Ovary (tissue), 9 donors: ENCODE measurements around the gene ALDH9A1. TPM values are rescaled to one million over a fixed set of nuclear protein-coding genes. Genes with fewer than 3 reads are reported as not detected.

Experiments
- DNase-seq, 5 donors: peaks; one replicate each; pipeline ENCODE4 v3.0.0-alpha.2; 2019 to 2020
- H3K27ac ChIP-seq, 2 donors: fragments of 200-600 bp; one replicate each; pipeline versions ENCODE4 v1.5.1 to v1.8.0; 2019 to 2022
- H3K27me3 ChIP-seq: fragments of 200-600 bp; one replicate; pipeline ENCODE4 v1.8.0; 2022
- H3K36me3 ChIP-seq: fragments of 200-600 bp; sonication (generic); one replicate; pipeline ENCODE4 v1.5.1; 2019
- H3K4me1 ChIP-seq: one replicate; pipeline ENCODE4 v1.8.1; 2013; ENCODE audit warnings: mild to moderate bottlenecking, moderate library complexity; ENCODE audit not compliant: insufficient read depth
- H3K4me3 ChIP-seq: fragments of 200-600 bp; sonication (generic); one replicate; pipeline ENCODE4 v1.5.1; 2017
- H3K9me3 ChIP-seq, 2 donors: fragments of 200-600 bp in 1 of 2; sonication (generic) in 1 of 2; one replicate each; pipeline versions ENCODE4 v1.5.1 to v1.8.1; 2013 to 2019; ENCODE audit warnings: mild to moderate bottlenecking in 1 of 2, moderate library complexity in 1 of 2
- EP300 ChIP-seq: sonication (generic); formaldehyde crosslinking; IDR thresholded peaks from one replicate; pipeline ENCODE4 v1.6.1; 2017; ENCODE audit warnings: antibody characterized with exemption
- POLR2A ChIP-seq: fragments of 450-650 bp; IDR thresholded peaks from one replicate; pipeline ENCODE4 v1.6.1; 2017; ENCODE audit warnings: antibody characterized with exemption, mild to moderate bottlenecking, moderate library complexity
- WGBS, 3 donors: extraction: QIAGEN DNeasy Blood & Tissue Kit in 1 of 3; methylation state at CpG; one replicate each; pipeline versions ENCODE4 v1.1.5 to v1.1.7; 2013 to 2017; 5-methylcytosine and 5-hydroxymethylcytosine counted together
- intact Hi-C, 4 donors: fragments of 100-400 bp; cut with DNase I; formaldehyde crosslinking; loops; one replicate each; pipeline versions ENCODE4 v1.11.0 to v1.15.1; 2022 to 2023
- polyA plus RNA-seq, 2 donors: library from polyadenylated mRNA; stranded (reverse); fragments of 200-250 nt in 1 of 2; fragments of 350-450 nt in 1 of 2; fragmentation: Illumina TruSeq in 1 of 2; extraction: RNeasy Lipid Tissue Mini Kit (QIAGEN cat#74804) in 1 of 2; gene quantifications; one replicate each; pipeline ENCODE4 v1.2.3, GENCODE V29; 2013 to 2014
- total RNA-seq, 7 donors: library from RNA; depleted of rRNA in 2 of 7; stranded (reverse); fragments of >200 nt in 2 of 7; fragmentation: NEBNext Ultra II Directional in 3 of 7; extraction: Animal tissue kit (Norgen Biotek cat#: 25700) in 3 of 7; gene quantifications; one replicate each; pipeline versions ENCODE4 v1.1.0 to v1.2.4, GENCODE V29; 2016 to 2023
- TF ChIP-seq, protein P1 (sequence below), 3 donors: fragments of 450-650 bp in 2 of 3; fragments of 200-600 bp in 1 of 3; IDR thresholded peaks; one replicate each; pipeline versions ENCODE4 v1.5.1 to v1.8.0; 2016 to 2022; ENCODE audit warnings: antibody characterized with exemption in 3 of 3, mild to moderate bottlenecking in 1 of 3
- donor health status: DM: no; HTN: no; CAD: no; lungs with moderate emphysema.
- donor health status: DM: no; HTN: no; CAD: no.
- donor health status: Bipolar disorder and iron deficiency.
- donor health status: DM: yes; HTN: yes; CAD: no.
- donor health status: DM: no; HTN: no; CAD: no.
- donor health status: DM: yes; HTN: yes; CAD: no.

Gene ALDH9A1
- total and polyA plus RNA-seq, 9 donors: 38.7 to 174 (median 64.2) TPM

DNA sequence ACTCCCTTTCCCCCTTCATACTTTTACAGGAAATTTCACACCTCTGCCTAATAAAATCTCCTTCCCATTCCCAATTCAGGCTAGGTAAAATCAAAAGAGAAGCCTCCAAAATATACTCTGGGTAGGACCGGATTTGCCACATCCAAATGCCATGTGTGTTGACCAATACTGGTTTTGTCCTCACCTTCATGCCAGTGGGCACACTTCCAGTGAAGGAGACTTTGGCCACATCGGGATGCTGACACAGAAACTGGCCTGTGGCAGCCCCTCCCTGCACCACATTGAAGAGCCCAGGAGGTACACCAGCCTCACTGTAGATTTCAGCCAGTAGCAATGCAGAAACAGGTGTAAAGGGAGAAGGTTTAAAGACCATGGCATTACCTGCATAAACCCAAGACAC, 18.1 kb downstream of the ALDH9A1 start:
- Histone ChIP-seq H3K27ac (no peak overlapping the region), H3K9me3 (no peaks in the 10 kb centered on the region), H3K4me1 (no peaks in the 10 kb centered on the region), H3K4me3 (no peak overlapping the region), H3K36me3 (no peaks in the 10 kb centered on the region), H3K27me3 (no peaks in the 10 kb centered on the region)
- no peak for TF ChIP-seq EP300
- intact Hi-C loops: no loop called here
- WGBS, 3 donors: 86 to 97% (median 88%) methylated on average over 2 of the region's 2 CpGs
- no peak for DNase-seq

DNA sequence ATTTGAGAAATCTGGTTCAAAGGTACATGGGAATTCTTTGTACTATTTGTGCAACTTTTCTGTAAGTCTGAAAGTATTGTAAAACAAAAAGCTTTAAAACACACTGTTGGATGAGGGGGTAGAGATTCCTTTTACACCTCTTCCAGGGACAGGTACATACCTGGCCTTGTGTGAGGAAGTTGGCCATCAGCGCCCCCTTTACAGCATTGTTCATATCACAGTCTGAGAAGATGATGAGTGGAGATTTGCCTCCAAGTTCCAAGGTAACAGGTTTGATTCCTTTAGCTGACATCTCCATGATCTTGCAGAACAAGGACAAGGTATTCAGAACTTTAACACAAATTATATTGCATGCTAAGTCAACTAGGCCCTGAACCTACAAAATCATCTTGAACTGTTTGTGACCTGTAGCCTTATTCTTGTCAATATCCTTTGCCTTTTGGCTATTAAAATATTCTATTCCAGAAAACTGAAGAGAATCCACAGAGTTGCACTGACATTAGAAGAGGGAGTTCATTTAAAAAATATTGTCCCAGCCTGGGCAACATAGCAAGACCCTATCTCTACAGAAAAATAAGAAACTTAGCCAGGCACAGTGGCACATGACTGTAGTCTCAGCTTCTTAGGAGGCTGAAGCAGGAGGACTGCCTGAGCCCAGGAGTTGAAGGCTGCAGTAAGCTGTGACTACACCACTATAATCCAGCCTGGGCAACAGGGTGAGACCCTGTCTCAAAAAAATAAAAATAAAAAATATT, 18.9 kb downstream of the ALDH9A1 start:
- Histone ChIP-seq H3K9me3 (no peaks in the 10 kb centered on the region), H3K4me3 (no peak overlapping the region), H3K27me3 (no peaks in the 10 kb centered on the region), H3K4me1 (no peaks in the 10 kb centered on the region), H3K27ac (no peak overlapping the region), H3K36me3 (no peaks in the 10 kb centered on the region)
- TF ChIP-seq POLR2A (no peak), EP300 (no peak)
- TF ChIP-seq, protein P1, sequence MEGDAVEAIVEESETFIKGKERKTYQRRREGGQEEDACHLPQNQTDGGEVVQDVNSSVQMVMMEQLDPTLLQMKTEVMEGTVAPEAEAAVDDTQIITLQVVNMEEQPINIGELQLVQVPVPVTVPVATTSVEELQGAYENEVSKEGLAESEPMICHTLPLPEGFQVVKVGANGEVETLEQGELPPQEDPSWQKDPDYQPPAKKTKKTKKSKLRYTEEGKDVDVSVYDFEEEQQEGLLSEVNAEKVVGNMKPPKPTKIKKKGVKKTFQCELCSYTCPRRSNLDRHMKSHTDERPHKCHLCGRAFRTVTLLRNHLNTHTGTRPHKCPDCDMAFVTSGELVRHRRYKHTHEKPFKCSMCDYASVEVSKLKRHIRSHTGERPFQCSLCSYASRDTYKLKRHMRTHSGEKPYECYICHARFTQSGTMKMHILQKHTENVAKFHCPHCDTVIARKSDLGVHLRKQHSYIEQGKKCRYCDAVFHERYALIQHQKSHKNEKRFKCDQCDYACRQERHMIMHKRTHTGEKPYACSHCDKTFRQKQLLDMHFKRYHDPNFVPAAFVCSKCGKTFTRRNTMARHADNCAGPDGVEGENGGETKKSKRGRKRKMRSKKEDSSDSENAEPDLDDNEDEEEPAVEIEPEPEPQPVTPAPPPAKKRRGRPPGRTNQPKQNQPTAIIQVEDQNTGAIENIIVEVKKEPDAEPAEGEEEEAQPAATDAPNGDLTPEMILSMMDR (IDR thresholded peaks at IDR 0.05): no peak
- intact Hi-C loops: no loop called here
- DNase-seq: no peak
- WGBS, 3 donors: 59 to 96% (median 87%) methylated on average over 1 of the region's 1 CpG

DNA sequence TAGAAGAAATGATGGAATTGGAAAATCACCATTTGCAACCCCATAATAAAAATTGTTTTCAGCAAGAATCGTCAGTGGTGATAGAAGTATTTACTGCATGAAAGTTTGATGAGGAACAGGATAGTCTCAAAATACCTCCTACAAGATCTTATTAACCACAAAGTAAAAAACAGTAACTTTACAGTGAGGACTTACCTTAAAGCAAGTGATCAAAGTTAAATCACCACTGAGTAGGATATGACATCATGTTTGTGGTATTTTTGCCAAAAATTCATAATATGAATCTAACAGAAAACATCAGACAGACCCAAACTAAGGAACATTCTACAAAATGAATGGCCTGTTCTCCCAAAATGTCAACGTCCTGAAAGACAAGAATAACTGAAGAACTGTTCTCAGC, 19.9 kb downstream of the ALDH9A1 start:
- intact Hi-C loops: no loop called here
- WGBS, 3 donors: 0 to 40% (median 32%) methylated on average over 2 of the region's 2 CpGs
- no peak overlapping the region for H3K4me3 ChIP-seq
- no peaks in the 10 kb centered on the region for H3K9me3 ChIP-seq
- no peaks in the 10 kb centered on the region for H3K36me3 ChIP-seq
- TF ChIP-seq POLR2A: no peak
- TF ChIP-seq, protein P1 (IDR thresholded peaks at IDR 0.05): no peak
- no peak for TF ChIP-seq EP300
- no peak overlapping the region for H3K27ac ChIP-seq
- no peaks in the 10 kb centered on the region for H3K4me1 ChIP-seq
- no peaks in the 10 kb centered on the region for H3K27me3 ChIP-seq
- no peak for DNase-seq

DNA sequence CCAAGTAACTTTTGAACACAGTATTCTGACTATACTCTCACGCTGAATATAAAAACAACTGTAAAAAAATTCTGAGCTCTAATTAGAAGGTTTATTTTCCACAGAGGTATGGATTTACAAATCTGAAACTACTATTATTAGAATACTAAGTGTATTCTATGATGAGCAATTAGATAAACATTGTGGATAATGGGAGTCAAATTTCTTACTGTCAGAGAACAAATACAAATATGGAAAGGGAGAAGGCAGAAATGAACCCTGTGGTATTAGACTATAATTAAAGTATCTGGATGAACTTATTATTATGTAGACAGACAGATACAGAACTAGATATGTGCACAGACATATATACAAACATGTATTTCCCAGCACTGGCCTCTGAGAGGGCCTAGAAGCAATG, 22.6 kb downstream of the ALDH9A1 start:
- no peak overlapping the region for H3K27ac ChIP-seq
- no peak for TF ChIP-seq EP300
- TF ChIP-seq, protein P1 (IDR thresholded peaks at IDR 0.05): no peak
- no peak for TF ChIP-seq POLR2A
- H3K9me3 ChIP-seq: no peaks in the 10 kb centered on the region
- 93 to 98% (median 97%) methylated on average over 1 of the region's 1 CpG for WGBS, 3 donors
- H3K4me3 ChIP-seq: no peak overlapping the region
- intact Hi-C loops: no loop called here
- DNase-seq: no peak
- no peaks in the 10 kb centered on the region for H3K27me3 ChIP-seq
- no peaks in the 10 kb centered on the region for H3K36me3 ChIP-seq
- H3K4me1 ChIP-seq: no peaks in the 10 kb centered on the region

DNA sequence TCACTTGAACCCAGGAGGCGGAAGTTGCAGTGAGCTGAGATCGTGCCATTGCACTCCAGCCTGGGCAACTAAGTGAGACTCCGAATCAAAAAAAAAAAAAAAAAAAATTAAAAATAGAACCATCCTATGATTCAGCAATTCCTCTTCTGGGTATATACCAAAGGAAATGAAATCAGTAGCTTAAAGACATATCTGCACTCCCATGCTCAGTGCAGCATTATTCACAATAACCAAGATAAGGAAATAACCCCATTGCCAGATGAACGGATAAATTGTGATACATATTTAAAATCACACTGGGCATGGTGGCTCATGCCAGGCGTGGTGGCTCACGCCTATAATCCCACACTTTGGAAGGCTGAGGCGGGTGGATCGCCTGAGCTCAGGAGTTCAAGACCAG, 23.8 kb downstream of the ALDH9A1 start:
- 91 to 94% (median 92%) methylated on average over 8 of the region's 8 CpGs for WGBS, 3 donors
- H3K4me1 ChIP-seq: no peaks in the 10 kb centered on the region
- no peak overlapping the region for H3K4me3 ChIP-seq
- H3K27ac ChIP-seq: no peak overlapping the region
- DNase-seq: no peak
- no peaks in the 10 kb centered on the region for H3K9me3 ChIP-seq
- intact Hi-C loops: no loop called here
- TF ChIP-seq, protein P1 (IDR thresholded peaks at IDR 0.05): no peak
- TF ChIP-seq POLR2A (no peak), EP300 (no peak)
- H3K36me3 ChIP-seq: no peaks in the 10 kb centered on the region
- no peaks in the 10 kb centered on the region for H3K27me3 ChIP-seq
